Spleen (tissue), 7 donors: ENCODE data around the gene HDAC7.

Source experiments
- CTCF ChIP-seq, 11 experiments: fragments of 200-600 bp in 7 of 11; fragments of 450-650 bp in 4 of 11; sonication (generic) in 4 of 11; IDR thresholded peaks in 8 of 11; conservative IDR thresholded peaks in 3 of 11; 1 replicate in 7 of 11; 2 replicates in 4 of 11; pipeline versions ENCODE4 v1.4.0 to v1.8.0; 2016 to 2021; ENCODE audit warnings: antibody characterized with exemption in 11 of 11, inconsistent platforms in 4 of 11, mild to moderate bottlenecking in 1 of 11
- POLR2A ChIP-seq, 3 donors: fragments of 450-650 bp; IDR thresholded peaks; one replicate each; pipeline ENCODE4 v1.5.1; 2017; ENCODE audit warnings: antibody characterized with exemption in 3 of 3, mild to moderate bottlenecking in 1 of 3
- donor health status: DM: no; HTN: no; CAD: no; lungs with moderate emphysema.
- donor health status: DM: no; HTN: no; CAD: no.
- donor health status: DM: no; HTN: no; CAD: no.

DNA sequence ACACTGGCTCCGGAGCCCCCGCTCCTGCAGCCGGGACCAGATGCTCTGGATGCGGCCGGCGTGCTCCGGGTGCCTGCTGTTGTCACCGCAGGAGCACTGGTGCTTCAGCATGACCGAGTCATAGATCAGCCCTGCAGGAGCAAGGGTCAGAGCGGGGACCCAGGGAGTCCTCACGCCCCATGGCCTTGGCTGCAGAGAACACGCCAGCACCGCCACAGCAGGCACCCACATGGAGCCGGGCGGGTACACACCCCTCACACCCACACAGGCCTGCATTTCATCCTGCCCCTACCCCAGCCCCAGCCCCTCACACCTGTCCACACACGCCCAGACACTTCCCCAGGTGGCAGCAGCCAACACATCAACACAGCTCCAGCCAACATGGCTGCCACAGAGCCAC, 27.8 kb downstream of the HDAC7 start:
- TF ChIP-seq CTCF (IDR thresholded peaks at IDR 0.05 in 8 of 11, conservative IDR thresholded peaks at IDR 0.05 in 3 of 11) (no peak), POLR2A (IDR thresholded peaks at IDR 0.05) (no peak)
